SH-SY5Y (cell line): ENCODE data around the gene CAMTA1.

Experiments used
- GATA2 ChIP-seq: IDR thresholded peaks from 2 replicates; pipeline ENCODE4 v1.6.1; 2011; ENCODE audit warnings: mild to moderate bottlenecking, low read depth, low read length
- GATA3 ChIP-seq: IDR thresholded peaks from 2 replicates; pipeline ENCODE4 v1.6.1; 2011; ENCODE audit warnings: low read depth, mild to moderate bottlenecking, low read length, moderate library complexity

Gene CAMTA1

DNA sequence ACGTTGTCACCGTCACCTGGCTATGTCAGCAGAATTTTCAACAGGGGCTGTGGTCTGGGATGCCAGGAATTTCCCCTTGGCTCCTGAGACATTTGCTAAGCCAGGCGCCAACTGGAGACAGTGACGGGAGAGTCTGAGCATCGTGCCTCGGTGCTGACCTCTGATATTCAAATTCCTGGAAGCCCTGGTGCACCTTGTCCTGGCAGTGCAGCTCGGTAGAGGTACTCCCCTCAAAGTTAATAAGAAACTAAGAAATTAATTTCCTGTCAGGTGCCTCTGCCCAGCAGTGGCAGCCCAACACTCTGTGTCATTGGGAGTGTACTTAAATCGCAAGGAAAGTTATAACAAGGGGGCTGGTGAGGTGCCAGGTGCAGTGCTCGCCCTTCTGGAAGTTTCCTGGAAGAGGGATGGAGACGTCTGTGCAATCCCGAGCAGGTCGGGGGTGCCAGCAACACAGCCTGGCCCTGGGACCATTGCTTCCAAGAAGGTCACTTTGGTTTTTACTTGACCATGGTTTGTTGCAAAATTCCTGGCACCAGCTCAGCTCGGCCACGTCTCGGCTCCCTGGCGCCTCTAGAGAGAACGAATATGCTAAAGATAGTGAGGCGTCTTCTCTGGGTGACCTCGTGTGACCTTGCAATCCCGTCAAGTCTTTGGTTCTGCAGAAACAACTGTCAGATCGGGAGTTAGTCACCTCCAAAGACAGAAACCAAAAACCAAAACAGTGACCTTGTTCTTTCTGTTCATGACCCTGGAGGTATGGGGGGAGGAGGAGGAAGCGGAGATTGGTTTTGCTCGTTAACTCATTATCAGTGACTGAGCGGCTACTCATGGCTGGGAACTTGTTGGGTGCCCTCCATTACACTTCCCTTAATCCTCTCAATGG, 836.3 kb downstream of the CAMTA1 start:
- TF ChIP-seq GATA3 (no peak), GATA2 (no peak)

DNA sequence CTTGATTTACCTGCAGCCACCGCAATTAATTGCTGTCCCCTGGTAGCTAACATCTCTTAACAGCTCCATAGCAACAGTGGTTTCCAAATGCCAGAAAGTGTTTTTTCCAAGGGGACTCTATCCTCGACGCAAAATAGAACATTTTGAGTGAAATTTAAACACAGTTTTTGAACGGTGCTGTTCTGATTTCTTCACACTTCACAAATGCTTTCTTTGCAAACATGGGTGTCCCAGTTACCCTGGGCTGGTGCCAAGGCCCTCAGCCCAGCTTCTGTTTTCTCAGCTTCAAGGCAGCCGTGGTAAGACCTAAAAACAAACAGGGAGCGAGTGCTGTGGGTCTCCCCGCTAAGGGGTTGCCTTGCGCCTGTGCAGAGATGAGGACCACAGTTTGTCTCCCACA, 838.6 kb downstream of the CAMTA1 start:
- TF ChIP-seq GATA2: no peak
- TF ChIP-seq GATA3: no peak

DNA sequence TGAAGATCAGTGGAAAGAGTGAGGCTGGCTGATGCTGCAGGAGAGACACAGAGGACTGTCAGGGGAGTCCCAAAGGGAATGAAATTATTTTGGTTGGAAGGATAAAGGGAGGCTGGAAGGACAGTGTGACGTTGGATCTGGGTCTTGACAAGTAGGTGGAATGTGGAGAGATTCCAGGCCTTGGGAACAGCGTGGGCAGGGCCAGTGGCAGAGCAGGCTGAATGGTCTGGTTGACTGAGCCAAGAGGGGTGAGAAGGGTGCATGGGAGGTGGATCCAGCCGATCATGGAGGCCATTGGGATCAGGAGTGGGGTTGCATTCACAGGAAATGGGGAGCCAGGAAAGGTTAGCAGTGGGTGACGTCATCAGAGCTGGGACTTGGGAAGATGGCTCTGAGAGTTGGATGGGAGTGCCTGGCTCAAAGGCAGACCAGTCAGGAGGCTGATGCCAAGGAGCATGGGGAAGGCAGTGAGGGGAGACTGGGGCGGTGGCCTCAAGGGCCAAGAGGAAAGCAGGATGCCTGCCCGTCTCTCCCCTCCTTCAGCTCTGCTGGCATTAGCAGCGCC, 839.6 kb downstream of the CAMTA1 start:
- TF ChIP-seq GATA3: no peak
- TF ChIP-seq GATA2: no peak

DNA sequence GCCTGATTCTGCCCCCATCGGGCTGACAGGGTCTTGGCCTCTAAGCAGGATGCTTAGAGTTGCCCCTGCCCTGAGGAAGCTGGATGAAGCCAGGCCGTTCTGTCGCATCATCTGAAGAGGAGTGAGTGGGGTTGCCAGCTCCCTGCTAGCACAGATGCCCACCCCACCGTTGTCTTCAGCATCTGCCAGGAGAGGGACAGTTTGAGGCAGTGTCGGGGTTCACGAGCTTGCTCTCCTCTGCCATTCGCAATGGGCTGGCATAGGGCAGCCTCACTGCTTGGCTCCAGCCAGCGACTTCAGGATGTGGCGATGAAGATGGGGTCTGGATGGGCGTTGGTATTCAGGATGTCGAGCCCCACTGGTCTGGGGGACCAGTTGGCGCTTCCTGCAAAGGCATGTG, 840.1 kb downstream of the CAMTA1 start:
- TF ChIP-seq GATA3 (no peak), GATA2 (no peak)

DNA sequence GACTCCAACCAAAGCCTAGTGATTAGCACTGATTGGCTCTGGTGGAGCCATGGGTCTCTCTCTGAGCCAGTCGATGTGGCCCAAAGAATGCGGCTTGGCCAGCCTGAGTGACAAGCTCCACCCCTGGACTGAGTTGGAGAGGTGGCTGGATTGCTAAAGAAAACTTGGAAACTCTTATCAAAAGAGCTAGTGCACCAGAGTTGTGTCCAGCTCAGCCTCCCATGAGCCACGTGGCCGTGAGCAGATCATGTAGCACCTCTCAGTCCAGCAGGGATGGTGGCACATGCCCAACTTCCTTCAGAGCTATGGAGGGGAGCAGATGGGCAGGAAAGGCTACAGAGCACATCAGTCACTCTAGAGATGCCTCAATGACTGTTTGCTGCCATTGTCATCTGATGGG, 843.0 kb downstream of the CAMTA1 start:
- no peak for TF ChIP-seq GATA2
- TF ChIP-seq GATA3: no peak

DNA sequence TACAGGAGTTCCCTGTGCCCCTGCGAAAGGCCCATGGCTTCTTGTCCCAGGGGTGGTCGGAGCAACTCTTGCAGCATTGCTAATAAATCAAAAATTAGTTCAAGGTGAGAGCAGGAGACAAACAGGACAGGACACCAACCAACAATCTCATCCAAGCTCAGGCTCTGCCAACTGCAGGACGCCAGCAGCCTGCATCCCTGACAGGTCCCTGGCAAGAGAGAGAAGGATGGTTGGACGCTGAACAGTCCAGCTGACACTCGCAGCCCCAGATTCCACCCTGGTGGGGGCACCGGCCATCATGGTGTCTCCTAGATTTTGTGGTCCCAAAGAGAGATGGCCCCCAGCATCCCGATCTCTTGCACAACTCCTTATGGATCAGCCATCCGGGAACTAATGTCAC, 843.8 kb downstream of the CAMTA1 start:
- TF ChIP-seq GATA2 (no peak), GATA3 (no peak)

DNA sequence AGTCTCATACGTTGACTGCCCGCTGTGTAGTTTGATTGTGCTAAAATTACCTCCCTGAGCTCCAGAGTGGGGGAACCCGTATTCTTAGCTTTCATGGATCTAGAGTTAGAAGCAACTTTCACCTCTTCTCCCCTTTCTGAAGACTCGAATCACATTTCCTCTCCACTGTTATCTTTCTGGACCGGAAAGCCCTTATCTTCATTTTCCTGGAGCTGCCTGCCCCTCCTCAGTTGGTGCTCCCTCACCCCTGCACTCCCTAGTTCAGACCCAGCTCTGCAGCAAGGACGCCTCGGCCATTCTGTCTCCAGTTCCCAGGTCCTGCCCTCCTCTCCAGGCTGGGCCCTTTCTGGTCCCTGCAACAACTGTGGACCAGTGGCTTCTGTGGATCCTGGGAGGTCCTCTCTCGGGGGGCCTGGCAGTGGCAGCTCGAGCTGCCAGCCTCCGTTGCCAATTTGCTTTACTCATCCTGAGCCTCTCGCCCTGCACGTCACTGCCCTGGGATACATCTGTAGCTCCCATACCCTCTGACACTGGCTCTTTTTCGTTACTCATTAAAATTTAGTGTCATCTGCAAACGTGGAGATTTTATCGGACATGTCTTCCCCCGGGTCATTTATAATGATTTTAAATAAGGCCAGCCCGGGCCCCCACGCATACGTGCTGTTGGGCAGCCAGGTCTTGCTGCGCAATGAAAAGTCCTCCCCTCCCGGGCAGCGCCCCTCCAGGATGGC, 844.4 kb downstream of the CAMTA1 start:
- TF ChIP-seq GATA2: peak; percentile 94
- TF ChIP-seq GATA3: no peak

DNA sequence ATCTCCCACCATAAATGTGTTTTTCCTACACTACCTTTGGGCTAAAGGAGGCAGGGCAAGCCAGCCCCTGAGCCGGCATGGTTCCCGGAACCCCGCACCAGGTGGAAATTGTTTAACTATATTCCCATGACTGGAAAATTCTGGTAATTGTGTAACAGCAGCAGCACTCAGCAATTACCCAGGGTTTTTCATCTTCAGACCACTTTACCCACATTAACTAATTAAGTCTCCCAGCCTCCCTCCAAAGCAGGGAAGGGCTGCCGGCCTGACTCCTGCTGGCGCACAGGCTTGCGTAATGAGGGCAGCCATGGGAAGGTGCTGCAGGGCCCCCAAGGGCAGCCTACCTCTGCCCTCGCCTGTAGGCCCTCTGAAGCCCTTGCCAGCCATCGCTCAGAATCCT, 845.1 kb downstream of the CAMTA1 start:
- TF ChIP-seq GATA2 (no peak; the same call in 1 of the 2 replicates), GATA3 (no peak)

DNA sequence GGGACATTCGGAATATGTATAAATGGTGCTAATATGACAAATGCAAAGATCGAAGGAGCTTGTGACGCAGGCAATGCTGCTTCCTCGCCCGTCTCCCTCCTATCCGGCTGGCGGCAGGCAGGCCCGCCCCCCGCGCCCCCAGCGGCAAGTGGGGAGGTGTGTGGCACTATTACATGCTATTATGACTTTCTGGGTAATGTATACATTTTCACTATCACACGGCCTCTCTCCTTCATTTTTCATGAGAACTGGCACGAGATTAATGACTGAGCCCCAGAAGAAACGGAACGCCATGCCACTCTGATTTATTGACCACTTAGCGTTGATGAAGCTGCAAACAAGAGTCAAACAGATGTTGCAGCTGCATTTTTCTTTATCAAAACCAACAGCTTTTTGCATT, 846.9 kb downstream of the CAMTA1 start:
- no peak for TF ChIP-seq GATA2
- no peak for TF ChIP-seq GATA3

DNA sequence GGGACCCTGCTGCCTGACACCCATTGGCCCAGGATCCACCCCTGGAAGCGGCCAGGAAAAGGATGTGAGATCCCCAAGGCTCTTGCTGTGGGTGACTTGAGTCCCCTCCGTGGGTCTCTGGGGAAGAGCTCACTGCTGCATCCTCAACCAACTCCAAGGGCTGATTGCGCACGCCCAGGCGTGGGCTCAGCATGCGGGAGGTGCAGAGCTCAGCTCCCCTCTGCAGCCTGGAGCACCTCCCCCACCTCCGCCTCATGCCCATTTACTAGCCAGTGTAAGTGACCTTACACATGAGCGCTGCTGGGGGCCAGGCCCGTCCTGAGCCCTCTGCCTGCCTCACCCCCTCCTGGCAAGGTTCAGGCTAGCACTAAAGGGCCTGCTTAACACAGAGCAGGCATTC, 847.4 kb downstream of the CAMTA1 start:
- TF ChIP-seq GATA2 (no peak), GATA3 (no peak)

DNA sequence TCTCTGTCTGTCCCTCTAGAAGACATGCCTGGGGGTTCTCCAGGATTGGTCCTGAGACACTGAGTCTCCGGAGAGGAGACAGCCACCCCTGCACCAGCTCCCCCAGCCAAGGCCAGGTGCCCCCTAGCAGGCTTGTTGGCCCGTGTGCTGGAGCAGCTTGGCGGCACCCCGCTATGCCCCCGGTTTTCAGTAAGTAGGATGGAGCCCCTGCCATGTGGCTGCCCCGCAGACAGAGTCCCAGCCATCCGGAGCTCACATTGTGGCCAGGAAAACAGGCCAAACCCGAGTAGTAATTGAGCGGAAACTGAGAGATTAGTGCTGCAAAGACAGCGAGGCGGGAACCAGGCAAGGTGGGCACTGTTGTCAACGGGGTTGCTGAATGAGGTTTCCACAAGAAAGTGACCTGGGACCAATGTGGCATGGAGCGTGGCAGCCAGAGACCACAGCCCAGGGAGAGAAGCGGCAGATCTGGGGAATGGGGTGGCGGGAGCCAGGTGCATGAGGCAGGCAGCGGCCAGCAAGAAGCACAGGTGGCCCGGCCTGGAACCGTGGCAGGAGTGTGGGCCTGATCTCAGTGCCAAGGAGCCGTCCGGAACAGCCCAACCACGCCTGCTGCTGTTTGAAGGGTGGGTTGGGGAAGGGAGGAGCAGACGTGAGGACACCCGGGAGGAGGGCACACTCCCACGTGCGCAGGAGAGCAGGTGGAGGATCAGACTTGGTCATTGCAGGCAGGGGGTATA, 848.4 kb downstream of the CAMTA1 start:
- TF ChIP-seq GATA3 (no peak), GATA2 (no peak)

DNA sequence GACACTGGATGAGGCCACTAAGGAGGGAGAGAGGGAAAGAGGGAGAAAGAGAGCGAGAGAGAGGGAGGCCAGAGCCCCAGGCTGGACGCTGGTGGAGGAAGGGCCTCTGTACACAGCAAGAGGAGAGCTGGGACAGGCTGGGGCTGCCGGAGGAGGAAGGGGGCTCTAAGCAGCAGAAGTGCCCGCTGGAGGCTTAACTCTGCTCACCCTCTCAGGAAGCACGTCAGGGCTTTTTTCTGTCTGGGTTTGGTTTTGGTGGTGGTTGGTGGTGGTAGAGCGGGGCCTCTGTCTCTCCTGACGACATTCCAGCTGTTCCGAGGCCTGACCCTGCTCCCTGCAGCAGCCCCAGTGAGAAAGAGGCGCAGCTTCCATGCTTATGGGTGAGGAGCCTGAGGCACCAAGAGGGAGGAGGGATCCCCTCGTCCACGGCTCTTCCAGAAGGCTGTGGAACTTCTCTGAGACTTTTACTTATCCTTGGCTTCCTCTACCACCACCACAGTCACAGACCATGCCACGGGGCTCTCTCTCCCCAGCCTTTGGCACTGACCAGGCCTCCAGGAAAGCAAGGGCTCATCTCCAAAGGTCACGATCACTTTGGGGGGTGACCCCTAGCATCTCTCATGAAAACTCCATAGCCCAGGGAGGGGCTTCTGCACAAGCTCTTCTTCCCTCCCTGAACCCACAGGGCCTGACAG, 849.4 kb downstream of the CAMTA1 start:
- no peak for TF ChIP-seq GATA2
- TF ChIP-seq GATA3: no peak

DNA sequence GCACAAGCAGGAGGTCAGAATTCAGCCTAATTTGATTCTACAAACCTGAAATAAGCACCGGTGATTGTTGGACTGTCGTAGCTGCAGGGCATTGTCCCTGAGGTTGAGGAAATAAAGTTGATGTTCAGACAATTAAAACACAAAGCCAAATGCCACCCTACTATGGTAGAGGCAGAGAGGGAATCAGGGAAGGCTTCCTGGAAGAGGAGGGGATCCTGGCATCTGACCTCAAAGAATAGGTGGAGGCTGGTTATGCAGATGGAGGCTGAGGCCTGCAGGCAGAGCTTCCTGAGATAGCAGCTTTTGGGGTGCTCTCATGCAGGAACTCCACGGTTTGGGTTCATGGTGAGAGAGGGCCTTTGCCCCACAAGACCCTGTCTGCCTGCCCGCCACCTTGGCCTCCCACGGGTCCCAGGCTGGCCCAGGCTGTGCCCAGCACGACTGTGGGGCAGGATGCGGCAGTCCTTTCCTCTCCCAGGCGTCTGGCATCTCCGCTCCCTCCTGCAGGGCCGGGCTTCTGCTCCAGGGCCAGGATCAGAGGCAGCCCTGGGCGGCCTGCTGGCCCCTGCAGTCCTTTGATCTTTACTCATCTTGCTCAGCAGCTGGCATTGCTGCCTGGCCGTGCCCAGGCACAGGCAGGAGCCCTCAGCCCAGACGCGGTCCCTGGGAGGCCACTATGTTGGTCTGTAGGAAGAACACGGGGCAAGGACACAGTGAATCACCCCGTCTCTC, 851.7 kb downstream of the CAMTA1 start:
- TF ChIP-seq GATA3 (no peak), GATA2 (no peak)
